CD8-positive, alpha-beta memory T cell (primary cell): Measurements from ENCODE around the gene COG3. TPM values are rescaled to one million over a fixed set of nuclear protein-coding genes. Genes with fewer than 3 reads are reported as not detected.

Experiments
- CTCF ChIA-PET: fragments of 350-600 bp; sonication (Branson Sonifier 250); formaldehyde crosslinking; loops from one replicate; lab custom pipeline; 2021; ENCODE audit warnings: antibody characterized with exemption; lab: Charles Lee
- POLR2A ChIA-PET: fragments of 350-600 bp; sonication (Branson Sonifier 250); formaldehyde crosslinking; loops from one replicate; lab custom pipeline; 2021; ENCODE audit warnings: antibody characterized with exemption; lab: Charles Lee
- DNase-seq, 5 donors: peaks; one replicate each; pipeline versions ENCODE4 v3.0.0 to v3.0.0-alpha.2; 2020 to 2022; ENCODE audit warnings: mixed read lengths in 1 of 5
- H3K27ac ChIP-seq: one replicate; pipeline ENCODE4 v1.7.0; 2013; ENCODE audit warnings: low read depth, mild to moderate bottlenecking, low read length, moderate library complexity
- H3K27me3 ChIP-seq: 2 replicates; pipeline ENCODE4 v1.7.0; 2013; ENCODE audit warnings: low read length, mild to moderate bottlenecking; ENCODE audit not compliant: insufficient read depth, poor library complexity, severe bottlenecking
- H3K36me3 ChIP-seq: 2 replicates; pipeline ENCODE4 v1.7.0; 2013; ENCODE audit warnings: mild to moderate bottlenecking, low read length, moderate library complexity; ENCODE audit not compliant: insufficient read depth
- H3K4me1 ChIP-seq: 2 replicates; pipeline ENCODE4 v1.7.0; 2013; ENCODE audit warnings: mild to moderate bottlenecking, low read length, moderate library complexity; ENCODE audit not compliant: insufficient read depth
- H3K4me3 ChIP-seq: 2 replicates; pipeline ENCODE4 v1.7.0; 2013; ENCODE audit warnings: mild to moderate bottlenecking, low read length
- H3K9me3 ChIP-seq: 2 replicates; pipeline ENCODE4 v1.7.0; 2013; ENCODE audit warnings: mild to moderate bottlenecking, low read length
- H3K27ac Mint-ChIP-seq, 8 donors: one replicate each; pipeline ENCODE4 v1.8.0; 2020 to 2021; ENCODE audit warnings: mixed read lengths in 8 of 8, mild to moderate bottlenecking in 6 of 8, inconsistent platforms in 3 of 8, moderate library complexity in 3 of 8
- H3K27me3 Mint-ChIP-seq, 2 donors: one replicate each; pipeline ENCODE4 v1.8.0; 2020 to 2021; ENCODE audit warnings: mixed read lengths in 2 of 2, mild to moderate bottlenecking in 1 of 2, moderate library complexity in 1 of 2
- H3K36me3 Mint-ChIP-seq, 3 donors: one replicate each; pipeline ENCODE4 v1.8.0; 2020 to 2021; ENCODE audit warnings: mixed read lengths in 3 of 3, inconsistent platforms in 1 of 3, mild to moderate bottlenecking in 1 of 3
- H3K4me1 Mint-ChIP-seq, 3 donors: one replicate each; pipeline ENCODE4 v1.8.0; 2020 to 2021; ENCODE audit warnings: mixed read lengths in 3 of 3, inconsistent platforms in 1 of 3, mild to moderate bottlenecking in 1 of 3
- H3K4me3 Mint-ChIP-seq, 7 donors: one replicate each; pipeline ENCODE4 v1.8.0; 2020 to 2021; ENCODE audit warnings: mixed read lengths in 7 of 7, mild to moderate bottlenecking in 6 of 7, moderate library complexity in 4 of 7, inconsistent platforms in 2 of 7
- H3K9me3 Mint-ChIP-seq, 5 donors: one replicate each; pipeline ENCODE4 v1.8.0; 2020 to 2022; ENCODE audit warnings: mixed read lengths in 5 of 5, mild to moderate bottlenecking in 3 of 5, moderate library complexity in 2 of 5, inconsistent platforms in 1 of 5
- polyA plus RNA-seq: library from polyadenylated mRNA; unstranded; fragments of 300-500 nt; fragmentation: Illumina TruSeq; gene quantifications from one replicate; pipeline ENCODE4 v1.2.3, GENCODE V29; 2021
- total RNA-seq, 2 experiments: library from RNA; stranded (reverse); gene quantifications; one replicate each; pipeline ENCODE4 v1.2.3, GENCODE V29; 2021

The COG3 gene
- total and polyA plus RNA-seq, 3 experiments from 2014 or later, result 19.3 to 31.7 (median 20.2) TPM

GRCh38 chr13:45511310-45512097 is 46.8 kb downstream of the COG3 start:
- CTCF ChIA-PET, result interaction anchor here (1.2 to 1.8 kb wide), 4 partner anchors 9 to 810 kb away, joined by 3 to 6 read pairs (median 4); no protein-coding TSS in a partner anchor
- POLR2A ChIA-PET, result no interaction called here
- Mint-ChIP-seq H3K4me1 (peaks cover 8 to 13% (median 10%) of the 10 kb centered on the region in 3 donors), H3K27ac (peak overlapping the region; percentile 12 to 83 (median 72)), H3K36me3 (peaks cover 8 to 77% (median 11%) of the 10 kb centered on the region in 3 donors), H3K9me3 (no peaks in the 10 kb centered on the region), H3K4me3 (no peak overlapping the region), H3K27me3 (no peaks in the 10 kb centered on the region)
- Histone ChIP-seq H3K4me3 (no peak overlapping the region), H3K27ac (no peak overlapping the region), H3K9me3 (no peaks in the 10 kb centered on the region), H3K36me3 (peaks cover 23% of the 10 kb centered on the region), H3K27me3 (no peaks in the 10 kb centered on the region), H3K4me1 (no peaks in the 10 kb centered on the region)
- peak in 3 of 5 donors; percentile 51 to 59 (median 55) for DNase-seq

DNA sequence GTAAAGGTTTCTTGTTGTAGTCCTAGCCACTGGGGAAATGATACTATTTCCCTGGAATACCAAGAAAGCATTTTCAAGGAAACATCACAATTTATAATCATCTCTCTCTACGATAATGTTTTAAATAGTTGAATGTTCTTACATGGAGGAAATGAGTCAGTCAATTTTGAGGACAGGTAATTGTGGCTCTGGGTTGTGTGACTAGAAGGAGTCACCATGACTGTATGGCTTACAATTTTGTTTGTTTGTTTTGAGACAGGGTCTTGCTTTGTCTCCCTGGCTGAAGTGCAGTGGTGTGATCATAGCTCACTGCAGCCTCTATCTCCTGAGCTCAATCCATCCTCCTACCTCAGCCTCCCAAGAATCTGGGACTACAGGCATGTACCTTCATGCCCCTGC is 47.4 kb downstream of the COG3 start:
- Mint-ChIP-seq H3K4me1 (peaks cover 8 to 14% (median 10%) of the 10 kb centered on the region in 3 donors), H3K27me3 (no peaks in the 10 kb centered on the region), H3K9me3 (no peaks in the 10 kb centered on the region), H3K27ac (peak overlapping the region; percentile 12 to 80 (median 68)), H3K4me3 (no peak overlapping the region), H3K36me3 (peaks cover 8 to 77% (median 13%) of the 10 kb centered on the region in 3 donors)
- peaks cover 21% of the 10 kb centered on the region for H3K36me3 ChIP-seq
- no peaks in the 10 kb centered on the region for H3K9me3 ChIP-seq
- no peak overlapping the region for H3K27ac ChIP-seq
- H3K4me1 ChIP-seq, result no peaks in the 10 kb centered on the region
- H3K27me3 ChIP-seq, result no peaks in the 10 kb centered on the region
- ChIA-PET CTCF (interaction anchor here (1.2 to 1.8 kb wide), 4 partner anchors 10 to 809 kb away, joined by 3 to 6 read pairs (median 4); no protein-coding TSS in a partner anchor), POLR2A (no interaction called here)
- no peak for DNase-seq
- H3K4me3 ChIP-seq, result no peak overlapping the region

GRCh38 chr13:45516757-45517156 is 52.0 kb downstream of the COG3 start:
- Histone ChIP-seq H3K27me3 (no peaks in the 10 kb centered on the region), H3K4me3 (no peak overlapping the region), H3K9me3 (no peaks in the 10 kb centered on the region), H3K4me1 (no peaks in the 10 kb centered on the region), H3K27ac (no peak overlapping the region), H3K36me3 (peaks cover 50% of the 10 kb centered on the region)
- ChIA-PET CTCF (no interaction called here), POLR2A (no interaction called here)
- peak overlapping the region in 2 of 8 donors; percentile 9 to 84 for H3K27ac Mint-ChIP-seq
- DNase-seq, result no peak
- H3K4me3 Mint-ChIP-seq, result no peak overlapping the region
- peaks cover 3 to 25% (median 24%) of the 10 kb centered on the region in 3 donors for H3K4me1 Mint-ChIP-seq
- H3K27me3 Mint-ChIP-seq, result no peaks in the 10 kb centered on the region
- H3K9me3 Mint-ChIP-seq, result no peaks in the 10 kb centered on the region
- H3K36me3 Mint-ChIP-seq, result peaks cover 8 to 88% (median 33%) of the 10 kb centered on the region in 3 donors

GRCh38 chr13:45518525-45519245 is 53.9 kb downstream of the COG3 start:
- Mint-ChIP-seq H3K36me3 (peaks cover 8 to 88% (median 33%) of the 10 kb centered on the region in 3 donors), H3K27ac (peak overlapping the region in 4 of 8 donors; percentile 0 to 34 (median 21)), H3K4me1 (peaks cover 5 to 28% (median 26%) of the 10 kb centered on the region in 3 donors), H3K4me3 (no peak overlapping the region), H3K9me3 (no peaks in the 10 kb centered on the region), H3K27me3 (no peaks in the 10 kb centered on the region)
- Histone ChIP-seq H3K27ac (no peak overlapping the region), H3K36me3 (peaks cover 46% of the 10 kb centered on the region), H3K4me3 (no peak overlapping the region), H3K27me3 (no peaks in the 10 kb centered on the region), H3K4me1 (no peaks in the 10 kb centered on the region), H3K9me3 (no peaks in the 10 kb centered on the region)
- CTCF ChIA-PET, result no interaction called here
- POLR2A ChIA-PET, result no interaction called here
- DNase-seq, result no peak

- no peaks in the 10 kb centered on the region for H3K9me3 Mint-ChIP-seq
- H3K27me3 Mint-ChIP-seq, result no peaks in the 10 kb centered on the region
- peak overlapping the region in 4 of 8 donors; percentile 9 to 75 (median 46) for H3K27ac Mint-ChIP-seq
- peaks cover 8 to 89% (median 33%) of the 10 kb centered on the region in 3 donors for H3K36me3 Mint-ChIP-seq
- POLR2A ChIA-PET, result no interaction called here
- CTCF ChIA-PET, result no interaction called here
- no peak overlapping the region for H3K4me3 Mint-ChIP-seq
- Histone ChIP-seq H3K27ac (no peak overlapping the region), H3K9me3 (no peaks in the 10 kb centered on the region), H3K27me3 (no peaks in the 10 kb centered on the region), H3K4me3 (no peak overlapping the region), H3K36me3 (peaks cover 53% of the 10 kb centered on the region), H3K4me1 (no peaks in the 10 kb centered on the region)
- DNase-seq, result no peak
- peaks cover 7 to 28% (median 26%) of the 10 kb centered on the region in 3 donors for H3K4me1 Mint-ChIP-seq
Observed at GRCh38 chr13:45519493-45519892, 54.8 kb downstream of the COG3 start.

GRCh38 chr13:45521297-45521696 is 56.6 kb downstream of the COG3 start:
- POLR2A ChIA-PET, result no interaction called here
- H3K4me3 ChIP-seq, result no peak overlapping the region
- H3K27ac Mint-ChIP-seq, result peak overlapping the region in 4 of 8 donors; percentile 23 to 82 (median 46)

DNA sequence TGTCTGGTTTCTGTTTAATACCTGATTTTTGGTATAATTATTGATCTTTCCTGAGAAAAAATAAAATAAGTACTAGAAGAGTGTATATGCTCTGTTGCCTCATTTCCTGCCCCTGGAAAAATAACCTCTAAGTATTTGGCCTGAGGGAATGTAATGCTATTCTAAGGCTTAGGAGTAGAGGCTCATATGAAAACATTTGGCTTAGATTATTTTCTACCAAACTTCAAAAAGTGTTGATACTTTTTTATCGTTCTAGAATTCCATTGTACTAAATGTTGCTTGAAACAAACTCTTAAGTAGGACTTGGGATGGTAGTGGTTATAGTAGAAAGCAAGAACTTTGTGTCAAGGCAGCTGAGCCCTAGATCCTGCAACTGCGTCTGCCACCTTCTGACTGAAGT is 57.8 kb downstream of the COG3 start:
- H3K4me3 Mint-ChIP-seq, result no peak overlapping the region
- H3K36me3 Mint-ChIP-seq, result peaks cover 11 to 88% (median 30%) of the 10 kb centered on the region in 3 donors
- H3K27ac ChIP-seq, result no peak overlapping the region
- peak overlapping the region in 4 of 8 donors; percentile 19 to 66 (median 38) for H3K27ac Mint-ChIP-seq
- no peaks in the 10 kb centered on the region for H3K27me3 Mint-ChIP-seq
- H3K36me3 ChIP-seq, result peaks cover 51% of the 10 kb centered on the region
- ChIA-PET POLR2A (no interaction called here), CTCF (interaction anchor here (1.3 kb wide), 1 partner anchor 13 kb away, joined by 3 read pairs; no protein-coding TSS in a partner anchor)
- no peaks in the 10 kb centered on the region for H3K9me3 ChIP-seq
- H3K9me3 Mint-ChIP-seq, result no peaks in the 10 kb centered on the region
- peaks cover 9 to 25% (median 25%) of the 10 kb centered on the region in 3 donors for H3K4me1 Mint-ChIP-seq
- no peak for DNase-seq
- H3K4me1 ChIP-seq, result no peaks in the 10 kb centered on the region
- H3K27me3 ChIP-seq, result no peaks in the 10 kb centered on the region
- no peak overlapping the region for H3K4me3 ChIP-seq

More at GRCh38 chr13:45521297-45521696, 56.6 kb downstream of the COG3 start:
- Mint-ChIP-seq H3K4me1 (peaks cover 7 to 27% (median 26%) of the 10 kb centered on the region in 3 donors), H3K4me3 (no peak overlapping the region), H3K9me3 (no peaks in the 10 kb centered on the region), H3K36me3 (peaks cover 11 to 87% (median 34%) of the 10 kb centered on the region in 3 donors), H3K27me3 (no peaks in the 10 kb centered on the region)
- H3K9me3 ChIP-seq, result no peaks in the 10 kb centered on the region
- CTCF ChIA-PET, result no interaction called here
- peaks cover 52% of the 10 kb centered on the region for H3K36me3 ChIP-seq
- H3K27ac ChIP-seq, result no peak overlapping the region
- H3K4me1 ChIP-seq, result no peaks in the 10 kb centered on the region
- DNase-seq, result no peak
- no peaks in the 10 kb centered on the region for H3K27me3 ChIP-seq
